K562 (cell line): ENCODE measurements around the gene ZFYVE27.

Source experiments
- BRF1 ChIP-seq: IDR thresholded peaks from 3 replicates; pipeline ENCODE4 v1.6.1; 2011; ENCODE audit warnings: borderline replicate concordance, mild to moderate bottlenecking; ENCODE audit not compliant: insufficient read length; ENCODE audit errors: extremely low read depth
- CGGBP1 ChIP-seq: fragments of 250-450 bp; sonication (Bioruptor Pico); IDR thresholded peaks from 2 replicates; pipeline ENCODE4 v1.9.0; 2021; ENCODE audit warnings: mild to moderate bottlenecking
- CREB1 ChIP-seq, 2 experiments: sonication (generic) in 1 of 2; formaldehyde crosslinking in 1 of 2; IDR thresholded peaks; 2 replicates each; pipeline versions ENCODE4 v1.6.1 to v1.8.0; 2012 to 2022; ENCODE audit warnings: inconsistent platforms in 1 of 2, mild to moderate bottlenecking in 1 of 2, missing genetic modification reagents in 1 of 2, moderate library complexity in 1 of 2
- CTCF ChIP-seq, 3 experiments: IDR thresholded peaks in 2 of 3; conservative IDR thresholded peaks in 1 of 3; 2 replicates each; pipeline ENCODE4 v1.5.1; 2011 to 2012; ENCODE audit warnings: low read length in 3 of 3, mild to moderate bottlenecking in 3 of 3, control low read depth in 2 of 3, improper control_type of control experiment in 1 of 3, inconsistent platforms in 1 of 3, low read depth in 1 of 3, mixed read lengths in 1 of 3, moderate library complexity in 1 of 3; ENCODE audit not compliant: insufficient read depth in 2 of 3
- GABPA ChIP-seq: fragments of 200-800 bp; sonication (Bioruptor generic); conservative IDR thresholded peaks from 2 replicates; pipeline ENCODE4 v1.6.1; 2016; ENCODE audit warnings: low read depth, missing genetic modification characterization, missing compliant biosample characterization
- KDM1A ChIP-seq, 2 experiments: fragments of 450-650 bp; IDR thresholded peaks; 2 replicates each; pipeline ENCODE4 v1.6.1; 2016; ENCODE audit warnings: mild to moderate bottlenecking in 2 of 2
- SIN3A ChIP-seq, 2 experiments: fragments of 150-350 bp in 1 of 2; IDR thresholded peaks; 2 replicates each; pipeline ENCODE4 v1.6.1; 2011 to 2016; ENCODE audit warnings: borderline replicate concordance in 2 of 2, low read depth in 2 of 2, low read length in 2 of 2, mild to moderate bottlenecking in 2 of 2, moderate library complexity in 2 of 2; ENCODE audit not compliant: control insufficient read depth in 1 of 2
- ZC3H4 ChIP-seq: sonication (generic); formaldehyde crosslinking; IDR thresholded peaks from 2 replicates; pipeline ENCODE4 v1.9.0; 2021; ENCODE audit warnings: missing genetic modification reagents, borderline replicate concordance
- ZFX ChIP-seq: sonication (generic); formaldehyde crosslinking; IDR thresholded peaks from 2 replicates; pipeline ENCODE4 v1.8.0; 2022; ENCODE audit warnings: mild to moderate bottlenecking, missing genetic modification reagents, moderate library complexity
- ZNF280B ChIP-seq: fragments of 250-450 bp; sonication (Bioruptor Pico); IDR thresholded peaks from 2 replicates; pipeline ENCODE4 v1.5.1; 2021; ENCODE audit warnings: mild to moderate bottlenecking
- ZNF445 ChIP-seq: fragments of 250-450 bp; sonication (Bioruptor Pico); IDR thresholded peaks from 2 replicates; pipeline ENCODE4 v1.4.0; 2020; ENCODE audit warnings: low read depth, mild to moderate bottlenecking, moderate library complexity
- ZNF707 ChIP-seq: fragments of 250-450 bp; sonication (Bioruptor Pico); conservative IDR thresholded peaks from 2 replicates; pipeline ENCODE4 v1.8.0; 2022; ENCODE audit warnings: inconsistent platforms, mild to moderate bottlenecking, moderate library complexity

- TF ChIP-seq CTCF (IDR thresholded peaks at IDR 0.05 in 2 of 3, conservative IDR thresholded peaks at IDR 0.05 in 1 of 3; ENCODE audit: insufficient read depth in 2 of 3, low read depth in 1 of 3, low read length in 3 of 3) (no peak), ZFX (CRISPR knock-in tag) (no peak), KDM1A (IDR thresholded peaks at IDR 0.05) (no peak), SIN3A (IDR thresholded peaks at IDR 0.05; ENCODE audit: borderline replicate concordance in 2 of 2, control insufficient read depth in 1 of 2, low read depth in 2 of 2, low read length in 2 of 2) (no peak), GABPA (no peak), ZC3H4 (CRISPR knock-in tag) (no peak), ZNF707 (CRISPR knock-in tag) (no peak), BRF1 (no peak), CREB1 (IDR thresholded peaks at IDR 0.05) (no peak), CREB1 (CRISPR knock-in tag; IDR thresholded peaks at IDR 0.05) (no peak), ZNF445 (CRISPR knock-in tag) (no peak), CGGBP1 (no peak), ZNF280B (no peak)
Observed at GRCh38 chr10:97721871-97722780, 14.8 kb upstream of the ZFYVE27 start.
